ENCODE measurements around the gene CRYGC. TPM values are rescaled to one million over a fixed set of nuclear protein-coding genes. Genes with fewer than 3 reads are reported as not detected.

Gene CRYGC
- total RNA-seq, 1 experiment from 2014 or later: not detected

DNA sequence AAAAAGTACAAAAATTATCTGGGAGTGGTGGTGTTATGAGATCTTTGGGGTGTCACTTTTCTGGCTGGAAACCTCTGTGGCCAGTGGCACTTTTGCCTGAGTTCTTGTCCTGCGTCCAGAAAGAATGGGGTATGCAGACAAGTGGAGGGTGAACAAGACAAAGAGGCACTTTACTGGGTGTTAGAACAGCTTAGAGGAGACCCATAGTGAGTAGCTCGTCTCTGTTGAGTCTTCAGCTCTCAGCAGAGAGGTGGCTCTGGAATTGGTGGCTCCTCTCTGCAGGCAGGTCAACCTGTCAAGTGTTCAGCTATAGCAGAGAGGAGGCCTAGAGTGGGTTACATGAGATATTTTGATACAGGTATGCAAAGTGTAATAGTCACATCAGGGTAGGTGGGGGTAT, 31.4 kb downstream of the CRYGC start:
- Histone ChIP-seq H3K4me1 (ENCODE audit: control insufficient read depth, insufficient read depth, low read length) (no peaks in the 10 kb centered on the region), H3K9me3 (ENCODE audit: control insufficient read depth, insufficient read depth, low read depth, low read length) (no peaks in the 10 kb centered on the region), H3K27ac (ENCODE audit: low read length) (no peak overlapping the region), H3K27me3 (ENCODE audit: control insufficient read depth, insufficient read depth, low read length) (no peaks in the 10 kb centered on the region; the same call in 1 of the 2 replicates), H3K4me3 (ENCODE audit: low read depth in 2 of 2, low read length in 2 of 2) (no peak overlapping the region), H3K36me3 (ENCODE audit: control insufficient read depth, insufficient read depth, low read length) (no peaks in the 10 kb centered on the region)
- in situ Hi-C loops (cut with HindIII; ENCODE audit: low pct_unique_long_range_greater_than_20kb, low sequenced_read_pairs) (no loop called here), intact Hi-C loops (cut with micrococcal nuclease; ENCODE audit: unreplicated experiment) (no loop called here)
- DNase-seq (ENCODE audit: low read depth, low spot score): no peak
- ATAC-seq: no peak
- CTCF ChIA-PET: no interaction called here
- POLR2A ChIA-PET: no interaction called here
- TF ChIP-seq SIN3A (IDR thresholded peaks at IDR 0.05; ENCODE audit: borderline replicate concordance, insufficient read depth, low read depth, low read length) (no peak), POLR2AphosphoS5 (IDR thresholded peaks at IDR 0.05; ENCODE audit: low read depth, low read length) (no peak), TCF7L2 (IDR thresholded peaks at IDR 0.05; ENCODE audit: low read depth, low read length) (no peak)
- TF ChIP-seq, protein P1, sequence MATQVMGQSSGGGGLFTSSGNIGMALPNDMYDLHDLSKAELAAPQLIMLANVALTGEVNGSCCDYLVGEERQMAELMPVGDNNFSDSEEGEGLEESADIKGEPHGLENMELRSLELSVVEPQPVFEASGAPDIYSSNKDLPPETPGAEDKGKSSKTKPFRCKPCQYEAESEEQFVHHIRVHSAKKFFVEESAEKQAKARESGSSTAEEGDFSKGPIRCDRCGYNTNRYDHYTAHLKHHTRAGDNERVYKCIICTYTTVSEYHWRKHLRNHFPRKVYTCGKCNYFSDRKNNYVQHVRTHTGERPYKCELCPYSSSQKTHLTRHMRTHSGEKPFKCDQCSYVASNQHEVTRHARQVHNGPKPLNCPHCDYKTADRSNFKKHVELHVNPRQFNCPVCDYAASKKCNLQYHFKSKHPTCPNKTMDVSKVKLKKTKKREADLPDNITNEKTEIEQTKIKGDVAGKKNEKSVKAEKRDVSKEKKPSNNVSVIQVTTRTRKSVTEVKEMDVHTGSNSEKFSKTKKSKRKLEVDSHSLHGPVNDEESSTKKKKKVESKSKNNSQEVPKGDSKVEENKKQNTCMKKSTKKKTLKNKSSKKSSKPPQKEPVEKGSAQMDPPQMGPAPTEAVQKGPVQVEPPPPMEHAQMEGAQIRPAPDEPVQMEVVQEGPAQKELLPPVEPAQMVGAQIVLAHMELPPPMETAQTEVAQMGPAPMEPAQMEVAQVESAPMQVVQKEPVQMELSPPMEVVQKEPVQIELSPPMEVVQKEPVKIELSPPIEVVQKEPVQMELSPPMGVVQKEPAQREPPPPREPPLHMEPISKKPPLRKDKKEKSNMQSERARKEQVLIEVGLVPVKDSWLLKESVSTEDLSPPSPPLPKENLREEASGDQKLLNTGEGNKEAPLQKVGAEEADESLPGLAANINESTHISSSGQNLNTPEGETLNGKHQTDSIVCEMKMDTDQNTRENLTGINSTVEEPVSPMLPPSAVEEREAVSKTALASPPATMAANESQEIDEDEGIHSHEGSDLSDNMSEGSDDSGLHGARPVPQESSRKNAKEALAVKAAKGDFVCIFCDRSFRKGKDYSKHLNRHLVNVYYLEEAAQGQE (IDR thresholded peaks at IDR 0.05; ENCODE audit: insufficient read depth in 1 of 2, low read depth in 2 of 2, low read length in 1 of 2): no peak
- TF ChIP-seq, protein P2, sequence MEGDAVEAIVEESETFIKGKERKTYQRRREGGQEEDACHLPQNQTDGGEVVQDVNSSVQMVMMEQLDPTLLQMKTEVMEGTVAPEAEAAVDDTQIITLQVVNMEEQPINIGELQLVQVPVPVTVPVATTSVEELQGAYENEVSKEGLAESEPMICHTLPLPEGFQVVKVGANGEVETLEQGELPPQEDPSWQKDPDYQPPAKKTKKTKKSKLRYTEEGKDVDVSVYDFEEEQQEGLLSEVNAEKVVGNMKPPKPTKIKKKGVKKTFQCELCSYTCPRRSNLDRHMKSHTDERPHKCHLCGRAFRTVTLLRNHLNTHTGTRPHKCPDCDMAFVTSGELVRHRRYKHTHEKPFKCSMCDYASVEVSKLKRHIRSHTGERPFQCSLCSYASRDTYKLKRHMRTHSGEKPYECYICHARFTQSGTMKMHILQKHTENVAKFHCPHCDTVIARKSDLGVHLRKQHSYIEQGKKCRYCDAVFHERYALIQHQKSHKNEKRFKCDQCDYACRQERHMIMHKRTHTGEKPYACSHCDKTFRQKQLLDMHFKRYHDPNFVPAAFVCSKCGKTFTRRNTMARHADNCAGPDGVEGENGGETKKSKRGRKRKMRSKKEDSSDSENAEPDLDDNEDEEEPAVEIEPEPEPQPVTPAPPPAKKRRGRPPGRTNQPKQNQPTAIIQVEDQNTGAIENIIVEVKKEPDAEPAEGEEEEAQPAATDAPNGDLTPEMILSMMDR (IDR thresholded peaks at IDR 0.05): no peak
- no TSS peak for BruUV-seq (replicated peaks)

DNA sequence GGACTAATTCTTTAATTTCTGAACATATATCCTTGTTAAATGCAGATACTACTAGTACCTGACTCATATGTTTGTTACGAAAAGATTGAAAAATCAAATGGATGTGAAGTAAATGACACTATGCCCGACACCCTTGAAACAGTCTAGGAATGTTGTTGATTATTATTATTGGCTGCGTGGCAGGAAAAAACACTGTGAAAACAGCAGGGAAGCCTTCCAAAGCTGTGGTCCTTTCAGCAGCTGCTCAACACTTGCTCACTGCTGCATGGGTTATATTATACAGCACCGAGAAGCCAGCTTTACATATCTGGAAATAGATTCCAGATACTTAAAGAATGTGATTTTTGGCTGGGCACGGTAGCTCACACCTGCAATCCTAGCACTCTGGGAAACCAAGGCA, 31.8 kb downstream of the CRYGC start:
- POLR2A ChIA-PET: no interaction called here
- no peak for DNase-seq (ENCODE audit: low read depth, low spot score)
- ATAC-seq: no peak
- no peak overlapping the region for H3K4me3 ChIP-seq (ENCODE audit: low read depth in 2 of 2, low read length in 2 of 2)
- no peak for TF ChIP-seq SIN3A (IDR thresholded peaks at IDR 0.05; ENCODE audit: borderline replicate concordance, insufficient read depth, low read depth, low read length)
- CTCF ChIA-PET: no interaction called here
- BruUV-seq (replicated peaks): no TSS peak
- no peaks in the 10 kb centered on the region for H3K9me3 ChIP-seq (ENCODE audit: control insufficient read depth, insufficient read depth, low read depth, low read length)
- H3K27ac ChIP-seq (ENCODE audit: low read length): no peak overlapping the region
- no peaks in the 10 kb centered on the region for H3K4me1 ChIP-seq (ENCODE audit: control insufficient read depth, insufficient read depth, low read length)
- H3K27me3 ChIP-seq (ENCODE audit: control insufficient read depth, insufficient read depth, low read length): no peaks in the 10 kb centered on the region; the same call in 1 of the 2 replicates
- in situ Hi-C loops (cut with HindIII; ENCODE audit: low pct_unique_long_range_greater_than_20kb, low sequenced_read_pairs) (no loop called here), intact Hi-C loops (cut with micrococcal nuclease; ENCODE audit: unreplicated experiment) (no loop called here)
- no peaks in the 10 kb centered on the region for H3K36me3 ChIP-seq (ENCODE audit: control insufficient read depth, insufficient read depth, low read length)

DNA sequence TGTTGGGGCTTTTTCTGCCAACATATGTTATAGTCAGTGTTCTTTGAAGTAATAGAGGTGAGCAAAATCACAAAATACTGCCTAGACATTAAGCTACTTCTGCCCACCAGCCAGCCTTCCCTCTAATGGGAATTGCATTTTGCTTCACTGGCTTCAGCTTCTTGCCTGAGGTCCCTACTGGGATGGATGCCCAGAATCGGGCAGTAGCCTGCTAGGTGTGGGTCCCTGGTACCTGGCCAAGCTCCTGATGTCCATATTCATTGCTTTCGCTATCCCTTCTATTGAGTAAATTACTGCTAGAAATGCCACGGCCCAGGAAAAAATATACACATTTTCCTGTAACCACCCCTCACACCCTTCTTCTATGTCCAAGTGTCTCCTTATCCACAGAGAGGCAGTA, 32.3 kb downstream of the CRYGC start:
- in situ Hi-C loops (cut with HindIII; ENCODE audit: low pct_unique_long_range_greater_than_20kb, low sequenced_read_pairs) (no loop called here), intact Hi-C loops (cut with micrococcal nuclease; ENCODE audit: unreplicated experiment) (no loop called here)
- ATAC-seq: no peak
- POLR2A ChIA-PET: no interaction called here
- Histone ChIP-seq H3K27ac (ENCODE audit: low read length) (no peak overlapping the region), H3K4me1 (ENCODE audit: control insufficient read depth, insufficient read depth, low read length) (no peaks in the 10 kb centered on the region), H3K27me3 (ENCODE audit: control insufficient read depth, insufficient read depth, low read length) (no peaks in the 10 kb centered on the region; the same call in 1 of the 2 replicates), H3K4me3 (ENCODE audit: low read depth in 2 of 2, low read length in 2 of 2) (no peak overlapping the region), H3K36me3 (ENCODE audit: control insufficient read depth, insufficient read depth, low read length) (no peaks in the 10 kb centered on the region), H3K9me3 (ENCODE audit: control insufficient read depth, insufficient read depth, low read depth, low read length) (no peaks in the 10 kb centered on the region)
- TF ChIP-seq POLR2AphosphoS5 (IDR thresholded peaks at IDR 0.05; ENCODE audit: low read depth, low read length) (no peak), TCF7L2 (IDR thresholded peaks at IDR 0.05; ENCODE audit: low read depth, low read length) (no peak), SIN3A (IDR thresholded peaks at IDR 0.05; ENCODE audit: borderline replicate concordance, insufficient read depth, low read depth, low read length) (no peak)
- TF ChIP-seq, protein P1 (IDR thresholded peaks at IDR 0.05; ENCODE audit: insufficient read depth in 1 of 2, low read depth in 2 of 2, low read length in 1 of 2): no peak
- DNase-seq (ENCODE audit: low read depth, low spot score): no peak
- no TSS peak for BruUV-seq (replicated peaks)
- CTCF ChIA-PET: no interaction called here

Measured in Panc1 (cell line).